Measurements from ENCODE around the gene PIGB. TPM values are rescaled to one million over a fixed set of nuclear protein-coding genes. Genes with fewer than 3 reads are reported as not detected.
A peak's percentile ranks its signal among the peaks of the same experiment; 100 is the strongest.

PIGB gene
- total RNA-seq, 1 experiment from 2014 or later = 5.2 TPM

DNA sequence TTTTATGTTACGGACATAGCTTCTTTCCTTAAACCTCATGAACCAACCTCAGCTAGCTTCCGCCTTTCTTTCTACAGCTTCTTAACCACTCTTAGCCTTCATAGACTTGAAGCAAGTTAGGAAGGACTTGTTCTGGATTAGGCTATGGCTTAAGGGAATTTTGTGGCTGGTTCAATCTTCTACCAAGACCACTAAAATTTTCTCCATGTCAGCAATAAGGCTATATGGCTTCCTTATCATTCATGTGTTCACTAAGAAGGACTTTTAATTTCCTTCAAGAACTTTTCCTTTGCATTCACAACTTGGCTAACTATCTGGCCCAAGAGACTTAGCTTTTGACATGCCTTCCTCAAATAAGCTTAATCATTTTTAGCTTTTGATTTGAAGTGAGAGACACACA lies 64.7 kb downstream of the PIGB start:
- no peak for ATAC-seq
- ChIA-PET CTCF (no interaction called here), POLR2A (no interaction called here)
- DNase-seq (ENCODE audit: low spot score) = no peak
- Mint-ChIP-seq H3K4me1 (no peaks in the 10 kb centered on the region), H3K4me3 (no peak overlapping the region), H3K9me3 (peaks cover 6% of the 10 kb centered on the region), H3K27ac (no peak overlapping the region), H3K27me3 (ENCODE audit: low read depth) (no peaks in the 10 kb centered on the region), H3K36me3 (peaks cover 12% of the 10 kb centered on the region)
- TF ChIP-seq NR3C1 (CRISPR knock-in tag; conservative IDR thresholded peaks at IDR 0.05; ENCODE audit: low read depth) (no peak), HMGA2 (CRISPR knock-in tag; IDR thresholded peaks at IDR 0.05) (no peak), NR2C2 (CRISPR knock-in tag; IDR thresholded peaks at IDR 0.05) (no peak), ZNF416 (CRISPR knock-in tag; IDR thresholded peaks at IDR 0.05) (no peak), RELA (CRISPR knock-in tag; IDR thresholded peaks at IDR 0.05; ENCODE audit: borderline replicate concordance) (no peak), ATF3 (CRISPR knock-in tag; conservative IDR thresholded peaks at IDR 0.05) (no peak), ZNF281 (CRISPR knock-in tag; IDR thresholded peaks at IDR 0.05) (no peak), FOXP4 (CRISPR knock-in tag; IDR thresholded peaks at IDR 0.05) (no peak), GABPB1 (CRISPR knock-in tag; IDR thresholded peaks at IDR 0.05) (no peak), CREB1 (CRISPR knock-in tag; IDR thresholded peaks at IDR 0.05) (no peak), E2F5 (CRISPR knock-in tag; IDR thresholded peaks at IDR 0.05) (no peak), ATF6 (CRISPR knock-in tag; IDR thresholded peaks at IDR 0.05) (no peak)
- TF ChIP-seq, protein P1, sequence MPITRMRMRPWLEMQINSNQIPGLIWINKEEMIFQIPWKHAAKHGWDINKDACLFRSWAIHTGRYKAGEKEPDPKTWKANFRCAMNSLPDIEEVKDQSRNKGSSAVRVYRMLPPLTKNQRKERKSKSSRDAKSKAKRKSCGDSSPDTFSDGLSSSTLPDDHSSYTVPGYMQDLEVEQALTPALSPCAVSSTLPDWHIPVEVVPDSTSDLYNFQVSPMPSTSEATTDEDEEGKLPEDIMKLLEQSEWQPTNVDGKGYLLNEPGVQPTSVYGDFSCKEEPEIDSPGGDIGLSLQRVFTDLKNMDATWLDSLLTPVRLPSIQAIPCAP (CRISPR knock-in tag; IDR thresholded peaks at IDR 0.05) = no peak
- TF ChIP-seq, protein P2, sequence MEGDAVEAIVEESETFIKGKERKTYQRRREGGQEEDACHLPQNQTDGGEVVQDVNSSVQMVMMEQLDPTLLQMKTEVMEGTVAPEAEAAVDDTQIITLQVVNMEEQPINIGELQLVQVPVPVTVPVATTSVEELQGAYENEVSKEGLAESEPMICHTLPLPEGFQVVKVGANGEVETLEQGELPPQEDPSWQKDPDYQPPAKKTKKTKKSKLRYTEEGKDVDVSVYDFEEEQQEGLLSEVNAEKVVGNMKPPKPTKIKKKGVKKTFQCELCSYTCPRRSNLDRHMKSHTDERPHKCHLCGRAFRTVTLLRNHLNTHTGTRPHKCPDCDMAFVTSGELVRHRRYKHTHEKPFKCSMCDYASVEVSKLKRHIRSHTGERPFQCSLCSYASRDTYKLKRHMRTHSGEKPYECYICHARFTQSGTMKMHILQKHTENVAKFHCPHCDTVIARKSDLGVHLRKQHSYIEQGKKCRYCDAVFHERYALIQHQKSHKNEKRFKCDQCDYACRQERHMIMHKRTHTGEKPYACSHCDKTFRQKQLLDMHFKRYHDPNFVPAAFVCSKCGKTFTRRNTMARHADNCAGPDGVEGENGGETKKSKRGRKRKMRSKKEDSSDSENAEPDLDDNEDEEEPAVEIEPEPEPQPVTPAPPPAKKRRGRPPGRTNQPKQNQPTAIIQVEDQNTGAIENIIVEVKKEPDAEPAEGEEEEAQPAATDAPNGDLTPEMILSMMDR (IDR thresholded peaks at IDR 0.05) = no peak

DNA sequence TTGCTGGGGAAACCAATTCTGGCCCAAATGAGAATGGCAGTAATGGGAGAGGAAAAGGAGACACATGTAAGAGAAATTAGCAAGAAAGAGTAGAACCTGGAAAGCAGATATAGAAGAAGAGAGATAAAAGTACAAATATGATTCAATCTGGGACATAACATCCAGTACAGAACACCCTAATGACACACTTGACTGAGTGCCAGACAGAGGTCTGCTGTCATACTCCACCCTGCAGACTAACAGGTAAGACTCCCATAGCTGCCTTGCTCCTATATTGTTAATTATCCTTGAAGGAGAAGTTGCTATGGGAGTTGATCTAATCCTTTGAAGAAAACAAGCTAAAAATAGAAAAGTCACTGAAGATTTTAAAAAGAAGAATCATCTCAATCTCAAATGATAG lies 68.0 kb downstream of the PIGB start:
- no peak for TF ChIP-seq JAZF1 (CRISPR knock-in tag; IDR thresholded peaks at IDR 0.05)
- TF ChIP-seq OVOL2 (CRISPR knock-in tag; IDR thresholded peaks at IDR 0.05; ENCODE audit: borderline replicate concordance) = no peak
- TF ChIP-seq ZNF138 (CRISPR knock-in tag; conservative IDR thresholded peaks at IDR 0.05) = no peak
- TF ChIP-seq RELA (CRISPR knock-in tag; IDR thresholded peaks at IDR 0.05; ENCODE audit: borderline replicate concordance) = no peak
- no peak for TF ChIP-seq GTF2I (CRISPR knock-in tag; conservative IDR thresholded peaks at IDR 0.05)
- no peak for TF ChIP-seq ZNF263 (CRISPR knock-in tag; IDR thresholded peaks at IDR 0.05; ENCODE audit: low read depth)
- TF ChIP-seq SMAD4 (CRISPR knock-in tag; IDR thresholded peaks at IDR 0.05) = no peak
- TF ChIP-seq CREM (CRISPR knock-in tag; IDR thresholded peaks at IDR 0.05) = no peak
- TF ChIP-seq SOX15 (CRISPR knock-in tag; IDR thresholded peaks at IDR 0.05) = no peak
- no peak for TF ChIP-seq ZNF232 (CRISPR knock-in tag; IDR thresholded peaks at IDR 0.05)
- TF ChIP-seq ZNF219 (CRISPR knock-in tag; IDR thresholded peaks at IDR 0.05; ENCODE audit: borderline replicate concordance) = no peak
- no peak for TF ChIP-seq NFATC4 (CRISPR knock-in tag; IDR thresholded peaks at IDR 0.05)
- Mint-ChIP-seq H3K9me3 (peaks cover 6% of the 10 kb centered on the region), H3K4me3 (no peak overlapping the region), H3K27me3 (ENCODE audit: low read depth) (no peaks in the 10 kb centered on the region), H3K27ac (peak overlapping the region; percentile 43), H3K36me3 (peaks cover 12% of the 10 kb centered on the region), H3K4me1 (no peaks in the 10 kb centered on the region)
- POLR2A ChIA-PET = no interaction called here
- DNase-seq (ENCODE audit: low spot score) (no peak), ATAC-seq (no peak)
- CTCF ChIA-PET = interaction anchor here (0.6 kb wide), 2 partner anchors 22 to 33 kb away, joined by 3 to 7 read pairs; partner anchors contain the start of gene PIERCE2

All from WTC11 (cell line).